Brain microvascular endothelial cell (primary cell): ENCODE data around the gene ATP6V0B.

Source experiments
- DNase-seq: peaks from one replicate; pipeline ENCODE4 v3.0.0-alpha.2; 2020
- H3K27ac ChIP-seq: fragments of 250-450 bp; sonication (Bioruptor Pico); 2 replicates; pipeline ENCODE4 v1.5.1; 2020; ENCODE audit warnings: mild to moderate bottlenecking, moderate library complexity
- H3K27me3 ChIP-seq: fragments of 250-450 bp; sonication (Bioruptor Pico); replicated peaks from 2 replicates; pipeline ENCODE4 v1.5.1; 2020; ENCODE audit warnings: mild to moderate bottlenecking
- H3K36me3 ChIP-seq: fragments of 250-450 bp; sonication (Bioruptor Pico); replicated peaks from 2 replicates; pipeline ENCODE4 v1.5.1; 2020; ENCODE audit warnings: mild to moderate bottlenecking
- H3K4me3 ChIP-seq: 2 replicates; pipeline ENCODE4 v1.5.1; 2011; ENCODE audit warnings: low read depth, mild to moderate bottlenecking, control low read depth, low read length, moderate library complexity
- CTCF ChIP-seq: IDR thresholded peaks from 2 replicates; pipeline ENCODE4 v1.5.1; 2011; ENCODE audit warnings: low read depth, mild to moderate bottlenecking, moderate library complexity, low read length, control low read depth, inconsistent platforms; ENCODE audit errors: missing control alignments
- in situ Hi-C: cut with HindIII; loops from 2 replicates; pipeline ENCODE4 v1.10.0; 2017; ENCODE audit warnings: low sequenced_read_pairs, low pct_ligation_motif_present

Gene ATP6V0B

DNA sequence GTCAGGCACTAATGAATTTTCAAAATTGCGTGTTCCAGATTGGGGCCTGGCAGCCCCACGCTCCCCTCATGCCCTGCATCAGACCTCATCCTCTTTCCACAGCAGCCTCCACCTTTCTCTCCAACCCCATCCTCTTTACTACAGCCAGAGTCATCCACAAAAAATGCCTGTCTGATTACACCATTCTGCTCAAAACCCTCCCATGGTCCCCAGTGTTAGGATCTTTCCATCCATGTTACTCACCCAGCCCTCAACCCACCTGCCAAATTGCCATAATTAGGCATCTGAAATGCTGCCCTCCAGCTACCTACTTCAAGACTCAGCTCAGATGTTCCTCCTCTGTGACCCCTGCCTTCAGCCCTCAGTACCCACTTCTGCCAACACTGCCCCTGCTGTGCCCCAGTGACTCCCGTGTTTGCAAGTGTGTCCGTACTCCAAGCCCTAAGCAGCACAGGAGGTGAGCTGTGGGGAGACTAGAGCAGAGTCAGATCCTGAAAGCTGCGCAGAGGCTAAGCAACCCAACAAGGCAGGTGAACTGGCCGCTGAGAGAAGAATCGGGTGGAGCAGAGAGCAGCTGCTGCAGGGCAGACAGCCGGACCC is 41.9 kb upstream of the ATP6V0B start:
- no peaks in the 10 kb centered on the region for H3K27me3 ChIP-seq
- H3K27ac ChIP-seq = no peak overlapping the region
- in situ Hi-C loops = loop anchor here (25.0 kb wide), 1 partner anchor 171 kb away; no protein-coding TSS in a partner anchor
- TF ChIP-seq CTCF = no peak
- peak overlapping the region; percentile 45 for H3K4me3 ChIP-seq
- peaks cover 2% of the 10 kb centered on the region for H3K36me3 ChIP-seq
- peak; percentile 24 for DNase-seq

- H3K27ac ChIP-seq = no peak within 1 kb of the TSS
- no peak for DNase-seq
- in situ Hi-C loops = loop anchor here (25.0 kb wide), 1 partner anchor 171 kb away; no protein-coding TSS in a partner anchor
- TF ChIP-seq CTCF = no peak
- H3K27me3 ChIP-seq = no peaks in the 10 kb centered on the region
- peak within 1 kb of the TSS; percentile 45 for H3K4me3 ChIP-seq
- peaks cover 2% of the 10 kb centered on the region for H3K36me3 ChIP-seq
These were observed 41.2 kb upstream of the ATP6V0B start, which contains the start of gene ARTN for GRCh38 chr1:43933386-43934100. Gene ARTN (plus strand): TSS chr1:43933801. CDS start chr1:43935657, 1,856 bp downstream.

GRCh38 chr1:43934101-43934985 is 40.4 kb upstream of the ATP6V0B start:
- peak; percentile 32 for DNase-seq
- peak; percentile 96 for TF ChIP-seq CTCF
- no peak overlapping the region for H3K4me3 ChIP-seq
- peaks cover 2% of the 10 kb centered on the region for H3K36me3 ChIP-seq
- H3K27me3 ChIP-seq = no peaks in the 10 kb centered on the region
- no peak overlapping the region for H3K27ac ChIP-seq
- in situ Hi-C loops = loop anchor here (25.0 kb wide), 1 partner anchor 172 kb away; no protein-coding TSS in a partner anchor

- no peak for DNase-seq
- in situ Hi-C loops = loop anchor here (25.0 kb wide), 1 partner anchor 173 kb away; no protein-coding TSS in a partner anchor
- peaks cover 2% of the 10 kb centered on the region for H3K36me3 ChIP-seq
- no peak overlapping the region for H3K4me3 ChIP-seq
- no peak for TF ChIP-seq CTCF
- H3K27me3 ChIP-seq = no peaks in the 10 kb centered on the region
- H3K27ac ChIP-seq = no peak overlapping the region
These were observed 39.8 kb upstream of the ATP6V0B start for GRCh38 chr1:43934986-43935324.

DNA sequence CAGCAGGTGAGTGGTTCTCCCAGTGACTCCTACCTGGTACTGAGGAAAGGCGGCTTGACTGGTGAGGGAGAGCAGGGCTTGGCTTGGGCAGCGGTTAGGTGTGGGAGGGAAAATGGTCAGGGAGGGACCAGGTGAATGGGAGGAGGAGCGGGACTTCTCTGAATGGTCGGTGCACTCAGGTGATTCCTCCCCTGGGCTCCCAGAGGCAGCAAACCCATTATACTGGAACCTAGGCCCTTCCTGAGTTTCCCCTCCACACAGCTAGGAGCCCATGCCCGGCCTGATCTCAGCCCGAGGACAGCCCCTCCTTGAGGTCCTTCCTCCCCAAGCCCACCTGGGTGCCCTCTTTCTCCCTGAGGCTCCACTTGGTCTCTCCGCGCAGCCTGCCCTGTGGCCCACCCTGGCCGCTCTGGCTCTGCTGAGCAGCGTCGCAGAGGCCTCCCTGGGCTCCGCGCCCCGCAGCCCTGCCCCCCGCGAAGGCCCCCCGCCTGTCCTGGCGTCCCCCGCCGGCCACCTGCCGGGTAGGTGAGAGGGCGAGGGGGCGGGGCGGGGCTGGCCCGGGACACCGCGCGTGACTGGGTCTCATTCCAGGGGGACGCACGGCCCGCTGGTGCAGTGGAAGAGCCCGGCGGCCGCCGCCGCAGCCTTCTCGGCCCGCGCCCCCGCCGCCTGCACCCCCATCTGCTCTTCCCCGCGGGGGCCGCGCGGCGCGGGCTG is 38.9 kb upstream of the ATP6V0B start:
- no peak for TF ChIP-seq CTCF
- in situ Hi-C loops = loop anchor here (25.0 kb wide), 1 partner anchor 174 kb away; no protein-coding TSS in a partner anchor
- Histone ChIP-seq H3K27me3 (no peaks in the 10 kb centered on the region), H3K27ac (no peak overlapping the region), H3K36me3 (no peaks in the 10 kb centered on the region), H3K4me3 (peak overlapping the region; percentile 22)
- no peak for DNase-seq
